Urothelium cell line (cell line): ENCODE measurements around the gene PTK7.

Experiments used
- DNase-seq: peaks from one replicate; pipeline ENCODE4 v3.0.0; 2011; ENCODE audit warnings: low spot score, mixed read lengths
- FAIRE-seq: peaks from 2 replicates; lab custom pipeline; 2011; peaks lifted over from hg19 to GRCh38; lab: Jason Lieb, UNC

Gene PTK7

GRCh38 chr6:43175676-43176422, 99.7 kb downstream of the PTK7 start:
- FAIRE-seq (no peak), DNase-seq (no peak)

GRCh38 chr6:43176423-43176786, 100.3 kb downstream of the PTK7 start:
- DNase-seq: no peak
- FAIRE-seq: no peak

GRCh38 chr6:43178150-43178549, 102.0 kb downstream of the PTK7 start:
- DNase-seq: no peak
- no peak for FAIRE-seq

GRCh38 chr6:43178951-43179830, 103.1 kb downstream of the PTK7 start:
- DNase-seq: no peak
- FAIRE-seq: no peak

GRCh38 chr6:43180058-43180457, 103.9 kb downstream of the PTK7 start:
- FAIRE-seq (no peak), DNase-seq (no peak)

- no peak for DNase-seq
- FAIRE-seq: no peak
Observed at GRCh38 chr6:43180985-43181384, 104.9 kb downstream of the PTK7 start.

- DNase-seq: no peak
- no peak for FAIRE-seq
Observed at GRCh38 chr6:43181621-43181941, 105.5 kb downstream of the PTK7 start.

- peak; percentile 90 for FAIRE-seq
- DNase-seq: peak; percentile 91
Observed at GRCh38 chr6:43181942-43182860, 106.1 kb downstream of the PTK7 start, which contains the start of gene CUL9. TSS of gene CUL9 (plus strand) at chr6:43182196. CDS start at chr6:43184311, 2,115 bp downstream.

- FAIRE-seq (no peak), DNase-seq (no peak)
Observed at GRCh38 chr6:43183441-43183840, 107.3 kb downstream of the PTK7 start.

GRCh38 chr6:43184268-43184985, 108.3 kb downstream of the PTK7 start:
- FAIRE-seq (no peak), DNase-seq (no peak)

GRCh38 chr6:43185391-43185985, 109.4 kb downstream of the PTK7 start:
- no peak for DNase-seq
- no peak for FAIRE-seq

- DNase-seq (no peak), FAIRE-seq (no peak)
Observed at GRCh38 chr6:43186019-43186418, 109.9 kb downstream of the PTK7 start.

- no peak for DNase-seq
- FAIRE-seq: no peak
Observed at GRCh38 chr6:43186706-43187105, 110.6 kb downstream of the PTK7 start.

GRCh38 chr6:43187821-43188220, 111.7 kb downstream of the PTK7 start:
- DNase-seq (no peak), FAIRE-seq (no peak)

GRCh38 chr6:43188426-43188825, 112.3 kb downstream of the PTK7 start:
- no peak for FAIRE-seq
- no peak for DNase-seq

- no peak for DNase-seq
- FAIRE-seq: no peak
Observed at GRCh38 chr6:43189776-43190304, 113.7 kb downstream of the PTK7 start.

- DNase-seq (no peak), FAIRE-seq (no peak)
Observed at GRCh38 chr6:43192911-43193310, 116.8 kb downstream of the PTK7 start.

- no peak for DNase-seq
- no peak for FAIRE-seq
Observed at GRCh38 chr6:43193929-43194328, 117.8 kb downstream of the PTK7 start.

GRCh38 chr6:43196337-43196736, 120.2 kb downstream of the PTK7 start:
- FAIRE-seq (no peak), DNase-seq (no peak)

- no peak for FAIRE-seq
Observed at GRCh38 chr6:43199912-43200311, 123.8 kb downstream of the PTK7 start.

More at GRCh38 chr6:43199912-43200311, 123.8 kb downstream of the PTK7 start:
- DNase-seq: no peak
